H1 (cell line): ENCODE results near the gene CCDC81. TPM values are rescaled to one million over a fixed set of nuclear protein-coding genes. Genes with fewer than 3 reads are reported as not detected.

ENCODE experiments used
- CTCF ChIA-PET: fragments of 300-600 bp; sonication (Branson Sonifier 250); formaldehyde crosslinking; loops from one replicate; lab custom pipeline; 2021; ENCODE audit not compliant: partially characterized antibody; lab: Charles Lee
- POLR2A ChIA-PET: fragments of 300-600 bp; sonication (Branson Sonifier 250); formaldehyde crosslinking; loops from one replicate; lab custom pipeline; 2021; ENCODE audit warnings: inconsistent platforms; ENCODE audit not compliant: partially characterized antibody; lab: Charles Lee
- DNase-seq, 2 experiments: peaks; one replicate each; pipeline versions ENCODE4 v3.0.0 to v3.0.0-alpha.2; 2010 to 2022; ENCODE audit warnings: low spot score in 2 of 2, low read depth in 1 of 2, mixed read lengths in 1 of 2
- FAIRE-seq: peaks from 2 replicates; lab custom pipeline; 2011; peaks lifted over from hg19 to GRCh38; lab: Jason Lieb, UNC
- H2AFZ ChIP-seq: 2 replicates; pipeline ENCODE4 v1.8.1; 2012; ENCODE audit warnings: low read length, inconsistent platforms
- H2AK5ac ChIP-seq: 2 replicates; pipeline ENCODE4 v1.6.1; 2013; ENCODE audit warnings: low read depth, low read length
- H2BK120ac ChIP-seq: replicated peaks from 2 replicates; pipeline ENCODE3; 2013; ENCODE audit warnings: low read depth, low read length, inconsistent platforms
- H2BK12ac ChIP-seq: 2 replicates; pipeline ENCODE4 v1.6.1; 2013; ENCODE audit warnings: low read depth, low read length
- H2BK15ac ChIP-seq: 2 replicates; pipeline ENCODE4 v1.6.1; 2013; ENCODE audit warnings: low read length
- H2BK20ac ChIP-seq: 2 replicates; pipeline ENCODE4 v1.6.1; 2013; ENCODE audit warnings: low read length
- H2BK5ac ChIP-seq: 2 replicates; pipeline ENCODE4 v1.6.1; 2013; ENCODE audit warnings: low read depth, low read length
- H3K14ac ChIP-seq: 2 replicates; pipeline ENCODE4 v1.6.1; 2013; ENCODE audit warnings: inconsistent platforms; ENCODE audit not compliant: insufficient read length
- H3K18ac ChIP-seq: 2 replicates; pipeline ENCODE4 v1.6.1; 2013; ENCODE audit warnings: low read length; ENCODE audit errors: extremely low read depth
- H3K23ac ChIP-seq: 2 replicates; pipeline ENCODE4 v1.6.1; 2013; ENCODE audit warnings: inconsistent platforms; ENCODE audit not compliant: insufficient read length
- H3K23me2 ChIP-seq: 2 replicates; pipeline ENCODE4 v1.6.1; 2013; ENCODE audit warnings: low read depth, low read length
- H3K27ac ChIP-seq: 2 replicates; pipeline ENCODE4 v1.6.1; 2011; ENCODE audit warnings: low read depth, low read length, inconsistent platforms
- H3K27me3 ChIP-seq, 4 experiments: replicated peaks in 1 of 4; 1 replicate in 1 of 4; 2 replicates in 3 of 4; pipeline versions ENCODE4 v1.6.1 to v1.8.1; 2011 to 2013; ENCODE audit warnings: low read length in 3 of 4, mild to moderate bottlenecking in 3 of 4, inconsistent platforms in 2 of 4, mixed read lengths in 2 of 4, moderate library complexity in 1 of 4; ENCODE audit not compliant: control insufficient read depth in 3 of 4, insufficient read depth in 3 of 4; ENCODE audit errors: extremely low read depth in 1 of 4
- H3K36me3 ChIP-seq, 4 experiments: 2 replicates each; pipeline versions ENCODE4 v1.6.1 to v1.8.1; 2011 to 2013; ENCODE audit warnings: mild to moderate bottlenecking in 4 of 4, low read length in 3 of 4, moderate library complexity in 2 of 4, control low read depth in 1 of 4, inconsistent platforms in 1 of 4; ENCODE audit not compliant: insufficient read depth in 4 of 4, control insufficient read depth in 2 of 4
- H3K4ac ChIP-seq: replicated peaks from 2 replicates; pipeline ENCODE3; 2013; ENCODE audit warnings: low read length, low read depth, mixed read lengths, inconsistent platforms; ENCODE audit not compliant: insufficient read length
- H3K4me1 ChIP-seq, 4 experiments: replicated peaks in 1 of 4; 1 replicate in 1 of 4; 2 replicates in 3 of 4; pipeline versions ENCODE4 v1.6.1 to v1.8.1; 2011 to 2013; ENCODE audit warnings: low read length in 3 of 4, inconsistent platforms in 2 of 4, mixed read lengths in 1 of 4; ENCODE audit not compliant: insufficient read depth in 4 of 4, control insufficient read depth in 3 of 4
- H3K4me2 ChIP-seq, 2 experiments: 2 replicates each; pipeline versions ENCODE4 v1.6.1 to v1.8.1; 2011 to 2013; ENCODE audit warnings: low read depth in 2 of 2, low read length in 2 of 2, control low read depth in 1 of 2, inconsistent platforms in 1 of 2, mild to moderate bottlenecking in 1 of 2; ENCODE audit not compliant: insufficient read depth in 1 of 2
- H3K4me3 ChIP-seq, 4 experiments: fragments of 200-600, 300-600 bp in 1 of 4; sonication (generic), shearing (Covaris generic), sonication (Bioruptor Twin) in 1 of 4; 2 replicates each; pipeline versions ENCODE4 v1.5.1 to v1.8.1; 2011 to 2016; ENCODE audit warnings: low read length in 4 of 4, low read depth in 3 of 4, control low read depth in 2 of 4, inconsistent platforms in 2 of 4, mild to moderate bottlenecking in 2 of 4, mixed read lengths in 1 of 4, moderate library complexity in 1 of 4; ENCODE audit not compliant: insufficient read depth in 2 of 4; ENCODE audit errors: extremely low read depth in 1 of 4
- H3K56ac ChIP-seq: replicated peaks from 2 replicates; pipeline ENCODE3; 2013; ENCODE audit warnings: low read depth, mild to moderate bottlenecking, mixed read lengths, low read length, inconsistent platforms; ENCODE audit not compliant: insufficient read length
- H3K79me1 ChIP-seq: 2 replicates; pipeline ENCODE4 v1.6.1; 2013; ENCODE audit warnings: low read depth, low read length, control low read depth
- H3K79me2 ChIP-seq, 2 experiments: 2 replicates each; pipeline versions ENCODE4 v1.6.1 to v1.8.1; 2012 to 2013; ENCODE audit warnings: low read length in 2 of 2, mild to moderate bottlenecking in 2 of 2, inconsistent platforms in 1 of 2; ENCODE audit not compliant: insufficient read depth in 2 of 2, control insufficient read depth in 1 of 2
- H3K9ac ChIP-seq, 4 experiments: replicated peaks in 1 of 4; 1 replicate in 1 of 4; 2 replicates in 3 of 4; pipeline versions ENCODE4 v1.6.1 to v1.8.1; 2011 to 2013; ENCODE audit warnings: low read depth in 3 of 4, low read length in 3 of 4, control low read depth in 2 of 4, mild to moderate bottlenecking in 2 of 4, moderate library complexity in 2 of 4, inconsistent platforms in 1 of 4; ENCODE audit errors: extremely low read depth in 1 of 4
- H3K9me3 ChIP-seq, 2 experiments: 2 replicates each; pipeline versions ENCODE4 v1.6.1 to v1.8.1; 2012 to 2013; ENCODE audit warnings: mild to moderate bottlenecking in 2 of 2, moderate library complexity in 2 of 2, control low read depth in 1 of 2, inconsistent platforms in 1 of 2, low read depth in 1 of 2, low read length in 1 of 2, mixed read lengths in 1 of 2; ENCODE audit not compliant: insufficient read depth in 2 of 2
- H4K20me1 ChIP-seq, 2 experiments: replicated peaks in 1 of 2; 2 replicates each; pipeline versions ENCODE3 to v1.8.1; 2011 to 2013; ENCODE audit warnings: inconsistent platforms in 2 of 2, low read length in 2 of 2, mild to moderate bottlenecking in 1 of 2; ENCODE audit not compliant: insufficient read depth in 2 of 2, control insufficient read depth in 1 of 2
- H4K5ac ChIP-seq: 2 replicates; pipeline ENCODE4 v1.6.1; 2013; ENCODE audit warnings: low read length, low read depth, mixed read lengths, inconsistent platforms; ENCODE audit not compliant: insufficient read length
- H4K8ac ChIP-seq: 2 replicates; pipeline ENCODE4 v1.8.0; 2013; ENCODE audit warnings: mild to moderate bottlenecking, moderate library complexity, low read length, inconsistent platforms; ENCODE audit not compliant: insufficient read depth; ENCODE audit errors: extremely low read depth
- H4K91ac ChIP-seq: replicated peaks from 2 replicates; pipeline ENCODE3; 2013; ENCODE audit warnings: low read length, mixed read lengths, inconsistent platforms; ENCODE audit not compliant: insufficient read length
- CHD1 ChIP-seq: IDR thresholded peaks from 2 replicates; pipeline ENCODE4 v1.6.1; 2012; ENCODE audit warnings: low read depth, low read length, improper control_type of control experiment
- CREB1 ChIP-seq: IDR thresholded peaks from 2 replicates; pipeline ENCODE4 v1.6.1; 2012; ENCODE audit warnings: inconsistent platforms
- CTBP2 ChIP-seq: IDR thresholded peaks from 2 replicates; pipeline ENCODE4 v1.7.0; 2011; ENCODE audit warnings: borderline replicate concordance, mild to moderate bottlenecking, moderate library complexity, mixed read lengths, low read length; ENCODE audit not compliant: insufficient read depth, insufficient read length
- KDM4A ChIP-seq: IDR thresholded peaks from one replicate; pipeline ENCODE4 v1.7.1; 2012; ENCODE audit warnings: low read depth, mild to moderate bottlenecking, moderate library complexity, low read length, inconsistent platforms; ENCODE audit not compliant: severe bottlenecking
- POLR2AphosphoS5 ChIP-seq: IDR thresholded peaks from 2 replicates; pipeline ENCODE4 v1.6.1; 2011; ENCODE audit warnings: low read depth, low read length
- SIX5 ChIP-seq: IDR thresholded peaks from 2 replicates; pipeline ENCODE4 v1.6.1; 2011; ENCODE audit warnings: mild to moderate bottlenecking, low read depth, low read length
- WGBS, 2 experiments: shearing (Covaris generic) in 1 of 2; methylation state at CpG; one replicate each; pipeline versions ENCODE4 v1.1.6 to v1.1.7; 2013 to 2015; ENCODE audit warnings: low lambda C conversion rate in 2 of 2, mixed read lengths in 2 of 2, inconsistent platforms in 1 of 2, low coverage in 1 of 2, missing lambda C conversion rate in 1 of 2; ENCODE audit not compliant: insufficient replicate concordance in 2 of 2, insufficient coverage in 1 of 2, insufficient read length in 1 of 2; ENCODE audit errors: extremely low coverage in 1 of 2, missing lambda C conversion rate in 1 of 2; 5-methylcytosine and 5-hydroxymethylcytosine counted together
- polyA plus RNA-seq, 7 experiments: library from polyadenylated mRNA; depleted of rRNA in 3 of 7; stranded (reverse) in 5 of 7; unstranded in 2 of 7; fragments of >200 nt in 5 of 7; fragments of 200-250 nt in 2 of 7; gene quantifications; 1 replicate in 5 of 7; 2 replicates in 1 of 7; 4 replicates in 1 of 7; pipeline versions ENCODE4 v1.2.1 to v1.2.3, GENCODE V29; 2011 to 2013; ENCODE audit warnings: missing spikeins in 2 of 7, mixed read lengths in 2 of 7
- total RNA-seq: library from RNA; stranded (reverse); fragmentation: NEBNext Ultra II Directional; extraction: Animal tissue kit (Norgen Biotek cat#: 25700); gene quantifications from 2 replicates; pipeline ENCODE4 v1.2.1, GENCODE V29; 2021
- TF ChIP-seq, protein P1 (sequence below): IDR thresholded peaks from 2 replicates; pipeline ENCODE4 v1.6.1; 2011; ENCODE audit warnings: low read depth, mild to moderate bottlenecking, low read length; ENCODE audit not compliant: insufficient read depth

Gene CCDC81
- total and polyA plus RNA-seq, 2 of the 8 experiments (the other 6 are each of a cell fraction or from before 2014, with no cell fraction given): 0.30 to 0.58 TPM

DNA sequence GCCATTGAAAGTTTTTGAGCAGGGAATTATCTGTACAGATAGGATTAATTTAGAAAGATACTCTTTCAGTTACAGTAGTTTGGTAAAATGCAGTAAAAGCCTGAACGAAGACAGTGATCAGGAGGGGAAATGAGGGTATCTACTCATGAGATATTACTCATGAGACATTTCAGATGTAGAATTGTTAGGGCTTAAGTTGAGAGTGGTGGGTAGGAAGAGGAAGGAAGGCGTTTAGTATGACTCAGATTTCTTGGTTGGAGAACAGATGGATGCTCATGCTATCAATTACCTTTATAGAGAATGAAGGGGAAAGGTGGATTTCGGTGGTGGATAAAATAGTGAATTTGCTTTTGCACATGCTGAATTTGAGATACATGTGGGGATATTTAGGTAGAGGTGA lies 15.8 kb downstream of the CCDC81 start:
- Histone ChIP-seq H3K18ac (no peak overlapping the region), H2AK5ac (no peak overlapping the region), H3K9ac (no peak overlapping the region), H3K4me3 (no peak overlapping the region), H4K91ac (no peak overlapping the region), H2BK12ac (no peak overlapping the region), H3K9me3 (no peaks in the 10 kb centered on the region), H2BK15ac (no peak overlapping the region), H4K20me1 (no peaks in the 10 kb centered on the region), H3K56ac (no peak overlapping the region), H3K14ac (no peak overlapping the region), H4K5ac (no peak overlapping the region), H3K27ac (no peak overlapping the region), H2BK5ac (no peak overlapping the region), H2BK120ac (no peak overlapping the region), H3K36me3 (no peaks in the 10 kb centered on the region), H3K23ac (no peak overlapping the region), H3K27me3 (no peaks in the 10 kb centered on the region), H3K4me1 (peaks cover 0 to 4% (median 0%) of the 10 kb centered on the region in 4 experiments; a peak in 3 of 7 replicates), H2BK20ac (no peak overlapping the region), H3K79me2 (no peaks in the 10 kb centered on the region), H2AFZ (no peak overlapping the region), H4K8ac (no peak overlapping the region), H3K23me2 (no peaks in the 10 kb centered on the region), H3K4ac (no peak overlapping the region), H3K79me1 (no peaks in the 10 kb centered on the region), H3K4me2 (no peak overlapping the region)
- FAIRE-seq: no peak
- CTCF ChIA-PET: interaction anchor here (2.2 kb wide), 1 partner anchor 30 kb away, joined by 5 read pairs; no protein-coding TSS in a partner anchor
- 94% methylated on average over 3 of the region's 3 CpGs; no CpG with 5 or more reads in 1 of the 2 experiments for WGBS, 2 experiments
- POLR2A ChIA-PET: no interaction called here
- TF ChIP-seq, protein P1, sequence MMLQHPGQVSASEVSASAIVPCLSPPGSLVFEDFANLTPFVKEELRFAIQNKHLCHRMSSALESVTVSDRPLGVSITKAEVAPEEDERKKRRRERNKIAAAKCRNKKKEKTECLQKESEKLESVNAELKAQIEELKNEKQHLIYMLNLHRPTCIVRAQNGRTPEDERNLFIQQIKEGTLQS: no peak
- no peak for TF ChIP-seq KDM4A
- TF ChIP-seq CTBP2: no peak
- TF ChIP-seq SIX5: no peak
- TF ChIP-seq POLR2AphosphoS5: no peak
- no peak for TF ChIP-seq CHD1
- no peak for TF ChIP-seq CREB1
- DNase-seq: no peak
